Measurements from ENCODE around the gene PADI4. TPM values are rescaled to one million over a fixed set of nuclear protein-coding genes. Genes with fewer than 3 reads are reported as not detected.

Gene PADI4
- total and polyA plus RNA-seq, 4 donors = 0.32 to 6.1 (median 0.90) TPM

- no peak overlapping the region for H3K27ac ChIP-seq (ENCODE audit: low read depth in 1 of 2, low read length in 2 of 2)
- DNase-seq (ENCODE audit: low spot score) = no peak
- H3K4me3 ChIP-seq (ENCODE audit: low read depth in 1 of 3, low read length in 3 of 3) = no peak overlapping the region
- H3K36me3 ChIP-seq (ENCODE audit: control insufficient read depth in 4 of 4, insufficient read depth in 3 of 4, low read depth in 1 of 4, low read length in 3 of 4) = no peaks in the 10 kb centered on the region
- TF ChIP-seq ATF3 (IDR thresholded peaks at IDR 0.05) = no peak
- no peak for TF ChIP-seq MAX (IDR thresholded peaks at IDR 0.05)
- no peak for TF ChIP-seq FOXA2 (IDR thresholded peaks at IDR 0.05)
- no peak for TF ChIP-seq FOXA1 (IDR thresholded peaks at IDR 0.05)
- TF ChIP-seq TAF1 (conservative IDR thresholded peaks at IDR 0.05) = no peak
- no peak for TF ChIP-seq SP1 (IDR thresholded peaks at IDR 0.05)
- no peak for TF ChIP-seq YY1 (IDR thresholded peaks at IDR 0.05)
- TF ChIP-seq NR2F2 (IDR thresholded peaks at IDR 0.05) = no peak
- TF ChIP-seq HNF4A (conservative IDR thresholded peaks at IDR 0.05) = no peak
- no peak for TF ChIP-seq JUND (IDR thresholded peaks at IDR 0.05)
- no peak for TF ChIP-seq CTCF (IDR thresholded peaks at IDR 0.05; ENCODE audit: low read depth, low read length, missing input control)
- no peak for TF ChIP-seq ZBTB33 (IDR thresholded peaks at IDR 0.05)
- TF ChIP-seq GABPA (IDR thresholded peaks at IDR 0.05 in 1 of 2, conservative IDR thresholded peaks at IDR 0.05 in 1 of 2) = no peak
- TF ChIP-seq RXRA (IDR thresholded peaks at IDR 0.05) = no peak
- TF ChIP-seq HNF4G (IDR thresholded peaks at IDR 0.05) = no peak
- H3K9ac ChIP-seq (ENCODE audit: low read depth in 1 of 2, low read length in 2 of 2) = no peak overlapping the region
- H3K4me1 ChIP-seq (ENCODE audit: control insufficient read depth in 4 of 4, insufficient read depth in 4 of 4, low read length in 3 of 4) = no peaks in the 10 kb centered on the region
- 55% methylated on average over 11 of the region's 11 CpGs for WGBS
- H3K27me3 ChIP-seq (ENCODE audit: control insufficient read depth in 4 of 4, insufficient read depth in 4 of 4, low read length in 3 of 4) = peaks cover 0 to 2% (median 0%) of the 10 kb centered on the region in 4 donors
- no peaks in the 10 kb centered on the region for H3K9me3 ChIP-seq (ENCODE audit: control insufficient read depth in 4 of 4, low read length in 3 of 4)
Observed at GRCh38 chr1:17359031-17359430, 51.0 kb downstream of the PADI4 start.

- H3K36me3 ChIP-seq (ENCODE audit: control insufficient read depth in 4 of 4, insufficient read depth in 3 of 4, low read depth in 1 of 4, low read length in 3 of 4) = no peaks in the 10 kb centered on the region
- DNase-seq (ENCODE audit: low spot score) = no peak
- WGBS = 87% methylated on average over 9 of the region's 9 CpGs
- no peaks in the 10 kb centered on the region for H3K4me1 ChIP-seq (ENCODE audit: control insufficient read depth in 4 of 4, insufficient read depth in 4 of 4, low read length in 3 of 4)
- no peak overlapping the region for H3K27ac ChIP-seq (ENCODE audit: low read depth in 1 of 2, low read length in 2 of 2)
- H3K9me3 ChIP-seq (ENCODE audit: control insufficient read depth in 4 of 4, low read length in 3 of 4) = no peaks in the 10 kb centered on the region
- TF ChIP-seq MAX (IDR thresholded peaks at IDR 0.05) (no peak), HNF4A (conservative IDR thresholded peaks at IDR 0.05) (no peak)
- peaks cover 0 to 2% (median 0%) of the 10 kb centered on the region in 4 donors for H3K27me3 ChIP-seq (ENCODE audit: control insufficient read depth in 4 of 4, insufficient read depth in 4 of 4, low read length in 3 of 4)
- no peak overlapping the region for H3K9ac ChIP-seq (ENCODE audit: low read depth in 1 of 2, low read length in 2 of 2)
- no peak overlapping the region for H3K4me3 ChIP-seq (ENCODE audit: low read depth in 1 of 3, low read length in 3 of 3)
Observed at GRCh38 chr1:17359808-17360207, 51.8 kb downstream of the PADI4 start.
